H7 (cell line): ENCODE measurements around the gene EWSR1. TPM values are rescaled to one million over a fixed set of nuclear protein-coding genes. Genes with fewer than 3 reads are reported as not detected.

Experiments used
- DNase-seq: peaks from one replicate; pipeline ENCODE4 v3.0.0; 2012
- H3K27me3 ChIP-seq: 2 replicates; pipeline ENCODE4 v1.6.0; 2011; ENCODE audit warnings: mild to moderate bottlenecking, low read length; ENCODE audit not compliant: control insufficient read depth, insufficient read depth
- H3K36me3 ChIP-seq: replicated peaks from 2 replicates; pipeline ENCODE4 v1.5.1; 2011; ENCODE audit warnings: low read length; ENCODE audit not compliant: control insufficient read depth, insufficient read depth
- H3K4me3 ChIP-seq: 2 replicates; pipeline ENCODE4 v1.5.1; 2011; ENCODE audit warnings: low read depth, mild to moderate bottlenecking, control low read depth, low read length, moderate library complexity; ENCODE audit not compliant: insufficient read depth
- total RNA-seq: library from RNA; depleted of rRNA; stranded (reverse); fragments of >200 nt; shearing (Covaris generic); gene quantifications from 2 replicates; pipeline ENCODE4 v1.2.3, GENCODE V29; 2014; rRNA removed

Gene EWSR1
- total RNA-seq, 1 experiment from 2014 or later = 229 TPM

GRCh38 chr22:29348041-29348440, 80.0 kb downstream of the EWSR1 start:
- H3K4me3 ChIP-seq = no peak overlapping the region
- no peak for DNase-seq
- H3K36me3 ChIP-seq = peaks cover 28% of the 10 kb centered on the region
- H3K27me3 ChIP-seq = no peaks in the 10 kb centered on the region

- H3K36me3 ChIP-seq = peaks cover 33% of the 10 kb centered on the region
- H3K4me3 ChIP-seq = no peak overlapping the region
Measured at GRCh38 chr22:29348956-29349355, 80.9 kb downstream of the EWSR1 start.

More at GRCh38 chr22:29348956-29349355, 80.9 kb downstream of the EWSR1 start:
- no peak for DNase-seq
- no peaks in the 10 kb centered on the region for H3K27me3 ChIP-seq

Other genes starting within 250 kb of the EWSR1 start
- not detected in 2 replicates for gene C22orf31, start 206.4 kb upstream of the EWSR1 start, total RNA-seq
- gene KREMEN1, start 195.2 kb upstream of the EWSR1 start, total RNA-seq = 1.8 and 2.4 TPM in 2 replicates
- gene EMID1, start 62.4 kb upstream of the EWSR1 start, total RNA-seq = 4.5 and 5.6 TPM in 2 replicates
- 71.6 and 76.3 TPM in 2 replicates for gene RHBDD3, start 287 bp upstream of the EWSR1 start, total RNA-seq
- gene GAS2L1, start 38.4 kb downstream of the EWSR1 start, total RNA-seq = 22.2 and 28.3 TPM in 2 replicates
- 4.2 and 5.1 TPM in 2 replicates for gene RASL10A, start 47.4 kb downstream of the EWSR1 start, total RNA-seq
- 119 and 121 TPM in 2 replicates for gene AP1B1, start 120.3 kb downstream of the EWSR1 start, total RNA-seq
- gene RFPL1, start 170.3 kb downstream of the EWSR1 start, total RNA-seq = 0.42 TPM in 1 of 2 replicates, not detected in the other
- 1.0 and 2.0 TPM in 2 replicates for gene NEFH, start 211.9 kb downstream of the EWSR1 start, total RNA-seq